ENCODE data around the gene IL26.

The IL26 gene

GRCh38 chr12:68270358-68270757 lies 44.7 kb upstream of the IL26 start:
- Histone ChIP-seq H3K4me2 (ENCODE audit: low read depth, low read length, poor library complexity, severe bottlenecking) (no peak overlapping the region), H4K20me1 (ENCODE audit: low read depth, low read length) (no peaks in the 10 kb centered on the region), H3K4me3 (ENCODE audit: insufficient read depth, low read length, poor library complexity, severe bottlenecking) (no peak overlapping the region), H2AFZ (ENCODE audit: low read depth, low read length, severe bottlenecking) (no peak overlapping the region), H3K9me2 (replicated peaks; ENCODE audit: insufficient read depth, low read length) (no peaks in the 10 kb centered on the region), H3K9me3 (ENCODE audit: insufficient read depth, low read length) (no peaks in the 10 kb centered on the region), H3K79me2 (ENCODE audit: insufficient read depth, low read length) (no peaks in the 10 kb centered on the region), H3K27ac (ENCODE audit: low read depth, low read length) (no peak overlapping the region), H3K27me3 (ENCODE audit: low read length) (no peaks in the 10 kb centered on the region), H3K36me3 (ENCODE audit: low read length) (no peaks in the 10 kb centered on the region), H3K9ac (ENCODE audit: low read length) (no peak overlapping the region), H3F3A (ENCODE audit: insufficient read depth) (no peaks in the 10 kb centered on the region)
- TF ChIP-seq EZH2phosphoT487 (conservative IDR thresholded peaks at IDR 0.05; ENCODE audit: low read length), result no peak
- TF ChIP-seq CTCF (IDR thresholded peaks at IDR 0.05; ENCODE audit: insufficient read depth, low read length, poor library complexity, severe bottlenecking), result no peak

GRCh38 chr12:68269779-68270178 lies 44.2 kb upstream of the IL26 start:
- Histone ChIP-seq H3K79me2 (ENCODE audit: insufficient read depth, low read length) (no peaks in the 10 kb centered on the region), H3K4me3 (ENCODE audit: insufficient read depth, low read length, poor library complexity, severe bottlenecking) (no peak overlapping the region), H4K20me1 (ENCODE audit: low read depth, low read length) (no peaks in the 10 kb centered on the region), H3K9ac (ENCODE audit: low read length) (no peak overlapping the region), H3K27me3 (ENCODE audit: low read length) (no peaks in the 10 kb centered on the region), H3K4me2 (ENCODE audit: low read depth, low read length, poor library complexity, severe bottlenecking) (no peak overlapping the region), H3K9me2 (replicated peaks; ENCODE audit: insufficient read depth, low read length) (no peaks in the 10 kb centered on the region), H3F3A (ENCODE audit: insufficient read depth) (no peaks in the 10 kb centered on the region), H3K36me3 (ENCODE audit: low read length) (no peaks in the 10 kb centered on the region), H3K9me3 (ENCODE audit: insufficient read depth, low read length) (no peaks in the 10 kb centered on the region), H2AFZ (ENCODE audit: low read depth, low read length, severe bottlenecking) (no peak overlapping the region), H3K27ac (ENCODE audit: low read depth, low read length) (no peak overlapping the region)
- TF ChIP-seq EZH2phosphoT487 (conservative IDR thresholded peaks at IDR 0.05; ENCODE audit: low read length), result no peak
- TF ChIP-seq CTCF (IDR thresholded peaks at IDR 0.05; ENCODE audit: insufficient read depth, low read length, poor library complexity, severe bottlenecking), result no peak

GRCh38 chr12:68268967-68269366 lies 43.4 kb upstream of the IL26 start:
- Histone ChIP-seq H3K4me2 (ENCODE audit: low read depth, low read length, poor library complexity, severe bottlenecking) (no peak overlapping the region), H2AFZ (ENCODE audit: low read depth, low read length, severe bottlenecking) (no peak overlapping the region), H3K36me3 (ENCODE audit: low read length) (no peaks in the 10 kb centered on the region), H3K9ac (ENCODE audit: low read length) (no peak overlapping the region), H3K9me3 (ENCODE audit: insufficient read depth, low read length) (no peaks in the 10 kb centered on the region), H4K20me1 (ENCODE audit: low read depth, low read length) (no peaks in the 10 kb centered on the region), H3K9me2 (replicated peaks; ENCODE audit: insufficient read depth, low read length) (no peaks in the 10 kb centered on the region), H3K4me3 (ENCODE audit: insufficient read depth, low read length, poor library complexity, severe bottlenecking) (no peak overlapping the region), H3K79me2 (ENCODE audit: insufficient read depth, low read length) (no peaks in the 10 kb centered on the region), H3K27me3 (ENCODE audit: low read length) (no peaks in the 10 kb centered on the region), H3K27ac (ENCODE audit: low read depth, low read length) (no peak overlapping the region), H3F3A (ENCODE audit: insufficient read depth) (no peaks in the 10 kb centered on the region)
- no peak for TF ChIP-seq CTCF (IDR thresholded peaks at IDR 0.05; ENCODE audit: insufficient read depth, low read length, poor library complexity, severe bottlenecking)
- TF ChIP-seq EZH2phosphoT487 (conservative IDR thresholded peaks at IDR 0.05; ENCODE audit: low read length), result no peak
